Measurements from ENCODE around the gene CLCN1. TPM values are rescaled to one million over a fixed set of nuclear protein-coding genes. Genes with fewer than 3 reads are reported as not detected.

The CLCN1 gene
- total RNA-seq, 2 experiments from 2014 or later = not detected

GRCh38 chr7:143272871-143273270 lies 43.0 kb upstream of the CLCN1 start:
- Histone ChIP-seq H3K4me2 (ENCODE audit: low read length) (no peak overlapping the region), H3K79me2 (ENCODE audit: insufficient read depth, low read depth, low read length) (no peaks in the 10 kb centered on the region), H2AFZ (ENCODE audit: low read length) (no peak overlapping the region), H3K9me3 (ENCODE audit: low read length) (no peaks in the 10 kb centered on the region), H3K36me3 (ENCODE audit: insufficient read depth, low read length) (no peaks in the 10 kb centered on the region), H3K9me2 (ENCODE audit: insufficient read depth, low read length) (no peaks in the 10 kb centered on the region), H3K4me3 (ENCODE audit: low read depth, low read length, poor library complexity, severe bottlenecking) (no peak overlapping the region), H3K27ac (ENCODE audit: low read depth, low read length, poor library complexity, severe bottlenecking) (no peak overlapping the region), H4K20me1 (ENCODE audit: insufficient read depth, low read length) (no peaks in the 10 kb centered on the region), H3K4me1 (ENCODE audit: insufficient read depth, low read length, poor library complexity, severe bottlenecking) (no peaks in the 10 kb centered on the region)
- no TSS peak for BruUV-seq (replicated peaks)
- no peak for DNase-seq (ENCODE audit: low spot score)
- intact Hi-C loops (cut with micrococcal nuclease; ENCODE audit: unreplicated experiment) = no loop called here
- CTCF ChIA-PET (ENCODE audit: unreplicated experiment) = interaction anchor here (0.6 kb wide), 1 partner anchor 11 kb away, joined by 3 read pairs; no protein-coding TSS in a partner anchor
- TF ChIP-seq EZH2phosphoT487 (IDR thresholded peaks at IDR 0.05; ENCODE audit: borderline replicate concordance, low read depth, low read length) = no peak
- no peak for TF ChIP-seq CTCF (conservative IDR thresholded peaks at IDR 0.05; ENCODE audit: low read length)
- POLR2A ChIA-PET = interaction anchor here (0.6 to 1.9 kb wide), 2 partner anchors 10 to 36 kb away, joined by 3 to 4 read pairs; partner anchors contain the start of gene GSTK1

- no peak for DNase-seq (ENCODE audit: low spot score)
- no peak overlapping the region for H3K4me3 ChIP-seq (ENCODE audit: low read depth, low read length, poor library complexity, severe bottlenecking)
- POLR2A ChIA-PET = interaction anchor here (1.2 to 1.5 kb wide), 4 partner anchors 9 to 29 kb away, joined by 3 to 6 read pairs (median 5); partner anchors contain the start of genes CASP2 and GSTK1
Observed at GRCh38 chr7:143279186-143280098, 36.5 kb upstream of the CLCN1 start.

More at GRCh38 chr7:143279186-143280098, 36.5 kb upstream of the CLCN1 start:
- Histone ChIP-seq H3K9me3 (ENCODE audit: low read length) (no peaks in the 10 kb centered on the region), H3K9me2 (ENCODE audit: insufficient read depth, low read length) (no peaks in the 10 kb centered on the region), H3K4me1 (ENCODE audit: insufficient read depth, low read length, poor library complexity, severe bottlenecking) (peaks cover 15% of the 10 kb centered on the region), H3K36me3 (ENCODE audit: insufficient read depth, low read length) (no peaks in the 10 kb centered on the region), H3K4me2 (ENCODE audit: low read length) (no peak overlapping the region), H2AFZ (ENCODE audit: low read length) (no peak overlapping the region; the same call in 1 of the 2 replicates), H3K79me2 (ENCODE audit: insufficient read depth, low read depth, low read length) (no peaks in the 10 kb centered on the region), H3K27ac (ENCODE audit: low read depth, low read length, poor library complexity, severe bottlenecking) (no peak overlapping the region), H4K20me1 (ENCODE audit: insufficient read depth, low read length) (no peaks in the 10 kb centered on the region)
- BruUV-seq (replicated peaks) = no TSS peak
- TF ChIP-seq CTCF (conservative IDR thresholded peaks at IDR 0.05; ENCODE audit: low read length) = no peak
- TF ChIP-seq EZH2phosphoT487 (IDR thresholded peaks at IDR 0.05; ENCODE audit: borderline replicate concordance, low read depth, low read length) = no peak
- intact Hi-C loops (cut with micrococcal nuclease; ENCODE audit: unreplicated experiment) = no loop called here
- CTCF ChIA-PET (ENCODE audit: unreplicated experiment) = interaction anchor here (1.1 kb wide), 1 partner anchor 12 kb away, joined by 3 read pairs; no protein-coding TSS in a partner anchor

Measured in OCI-LY7 (cell line).